ENCODE results near the gene OR10G3.
"Not testable (repeated sequence)": the region's sequence is repeated elsewhere in the genome, so short reads cannot be mapped to it uniquely, and the experiment has no call there.

OR10G3 gene

GRCh38 chr14:21579976-21580375, at the start of gene OR10G3:
Gene OR10G3, minus strand, starts transcription at chr14:21580076. Its CDS starts 9,332 bp downstream, at chr14:21570744.
- in situ Hi-C loops (cut with HindIII; ENCODE audit: low sequenced_read_pairs): no loop called here

- in situ Hi-C loops (cut with HindIII; ENCODE audit: low sequenced_read_pairs): no loop called here
Observed at GRCh38 chr14:21626491-21627230, 46.8 kb upstream of the OR10G3 start.

GRCh38 chr14:21617614-21618013, 37.7 kb upstream of the OR10G3 start:
- in situ Hi-C loops (cut with HindIII; ENCODE audit: low sequenced_read_pairs): no loop called here

GRCh38 chr14:21614240-21614639, 34.4 kb upstream of the OR10G3 start:
- in situ Hi-C loops (cut with HindIII; ENCODE audit: low sequenced_read_pairs): no loop called here

GRCh38 chr14:21612324-21612723, 32.4 kb upstream of the OR10G3 start:
- in situ Hi-C loops (cut with HindIII; ENCODE audit: low sequenced_read_pairs): no loop called here

- in situ Hi-C loops (cut with HindIII; ENCODE audit: low sequenced_read_pairs): not testable (repeated sequence)
Observed at GRCh38 chr14:21602181-21602580, 22.3 kb upstream of the OR10G3 start.

- in situ Hi-C loops (cut with HindIII; ENCODE audit: low sequenced_read_pairs): no loop called here
Observed at GRCh38 chr14:21589317-21589716, 9.4 kb upstream of the OR10G3 start.

- in situ Hi-C loops (cut with HindIII; ENCODE audit: low sequenced_read_pairs): no loop called here
Observed at GRCh38 chr14:21575661-21576060, 4.2 kb downstream of the OR10G3 start.

GRCh38 chr14:21572604-21573003, 7.3 kb downstream of the OR10G3 start:
- in situ Hi-C loops (cut with HindIII; ENCODE audit: low sequenced_read_pairs): no loop called here

GRCh38 chr14:21558703-21559170, 21.1 kb downstream of the OR10G3 start:
- in situ Hi-C loops (cut with HindIII; ENCODE audit: low sequenced_read_pairs): loop anchor here (5.0 kb wide), 2 partner anchors 46 to 91 kb away; partner anchors contain the start of gene METTL3

- in situ Hi-C loops (cut with HindIII; ENCODE audit: low sequenced_read_pairs): loop anchor here (5.0 kb wide), 2 partner anchors 45 to 90 kb away; partner anchors contain the start of gene METTL3
Observed at GRCh38 chr14:21557084-21557901, 22.6 kb downstream of the OR10G3 start.

- in situ Hi-C loops (cut with HindIII; ENCODE audit: low sequenced_read_pairs): loop anchor here (5.0 kb wide), 2 partner anchors 44 to 89 kb away; partner anchors contain the start of gene METTL3
Observed at GRCh38 chr14:21556378-21557083, 23.3 kb downstream of the OR10G3 start.

GRCh38 chr14:21553266-21553665, 26.6 kb downstream of the OR10G3 start:
- in situ Hi-C loops (cut with HindIII; ENCODE audit: low sequenced_read_pairs): no loop called here

GRCh38 chr14:21544588-21544987, 35.3 kb downstream of the OR10G3 start:
- in situ Hi-C loops (cut with HindIII; ENCODE audit: low sequenced_read_pairs): not testable (repeated sequence)

- in situ Hi-C loops (cut with HindIII; ENCODE audit: low sequenced_read_pairs): no loop called here
Observed at GRCh38 chr14:21543963-21544362, 35.9 kb downstream of the OR10G3 start.

- in situ Hi-C loops (cut with HindIII; ENCODE audit: low sequenced_read_pairs): no loop called here
Observed at GRCh38 chr14:21543521-21543960, 36.3 kb downstream of the OR10G3 start.

GRCh38 chr14:21541413-21542074, 38.3 kb downstream of the OR10G3 start:
- in situ Hi-C loops (cut with HindIII; ENCODE audit: low sequenced_read_pairs): no loop called here

- in situ Hi-C loops (cut with HindIII; ENCODE audit: low sequenced_read_pairs): no loop called here
Observed at GRCh38 chr14:21539189-21539940, 40.5 kb downstream of the OR10G3 start.

GRCh38 chr14:21537090-21537424, 42.8 kb downstream of the OR10G3 start:
- in situ Hi-C loops (cut with HindIII; ENCODE audit: low sequenced_read_pairs): no loop called here

Data from endothelial cell of hepatic sinusoid (primary cell).